Astrocyte (in vitro differentiated cells and primary cell): ENCODE results near the gene TMEM165. TPM values are rescaled to one million over a fixed set of nuclear protein-coding genes. Genes with fewer than 3 reads are reported as not detected.
A peak's percentile ranks its signal among the peaks of the same experiment; 100 is the strongest.

Experiments
- DNase-seq: peaks from one replicate; pipeline ENCODE4 v3.0.0-alpha.2; 2010; ENCODE audit warnings: low read depth
- FAIRE-seq: peaks from 2 replicates; lab custom pipeline; 2011; peaks lifted over from hg19 to GRCh38; lab: Jason Lieb, UNC
- H2AFZ ChIP-seq: 2 replicates; pipeline ENCODE4 v1.6.0; 2012; ENCODE audit warnings: low read depth, low read length, inconsistent platforms
- H3K27ac ChIP-seq: 2 replicates; pipeline ENCODE4 v1.5.1; 2011; ENCODE audit warnings: low read depth, low read length, inconsistent platforms
- H3K27me3 ChIP-seq: 2 replicates; pipeline ENCODE4 v1.6.0; 2011; ENCODE audit warnings: low read length, inconsistent platforms; ENCODE audit not compliant: insufficient read depth
- H3K36me3 ChIP-seq: 2 replicates; pipeline ENCODE4 v1.5.1; 2011; ENCODE audit warnings: low read length, inconsistent platforms; ENCODE audit not compliant: insufficient read depth
- H3K4me1 ChIP-seq: 2 replicates; pipeline ENCODE4 v1.5.1; 2011; ENCODE audit warnings: low read length, inconsistent platforms; ENCODE audit not compliant: insufficient read depth
- H3K4me2 ChIP-seq: 2 replicates; pipeline ENCODE4 v1.6.0; 2012; ENCODE audit warnings: low read length, inconsistent platforms
- H3K4me3 ChIP-seq: 2 replicates; pipeline ENCODE4 v1.5.1; 2011; ENCODE audit warnings: low read depth, mild to moderate bottlenecking, low read length, inconsistent platforms; ENCODE audit not compliant: insufficient read depth
- H3K79me2 ChIP-seq: 2 replicates; pipeline ENCODE4 v1.6.0; 2012; ENCODE audit warnings: mild to moderate bottlenecking, low read length, inconsistent platforms; ENCODE audit not compliant: insufficient read depth
- H3K9ac ChIP-seq: 2 replicates; pipeline ENCODE4 v1.6.0; 2012; ENCODE audit warnings: mild to moderate bottlenecking, low read length, inconsistent platforms
- H3K9me3 ChIP-seq: 2 replicates; pipeline ENCODE4 v1.5.1; 2012; ENCODE audit warnings: low read depth, mild to moderate bottlenecking, low read length, inconsistent platforms; ENCODE audit not compliant: insufficient read depth
- H4K20me1 ChIP-seq: 2 replicates; pipeline ENCODE4 v1.6.0; 2012; ENCODE audit warnings: low read length, inconsistent platforms; ENCODE audit not compliant: insufficient read depth
- H3K27ac Mint-ChIP-seq: one replicate; pipeline ENCODE4 v1.8.0; 2021; ENCODE audit warnings: mild to moderate bottlenecking, mixed read lengths; ENCODE audit not compliant: unreplicated experiment
- H3K27me3 Mint-ChIP-seq: one replicate; pipeline ENCODE4 v1.8.0; 2021; ENCODE audit warnings: low read depth, mixed read lengths; ENCODE audit not compliant: unreplicated experiment
- H3K36me3 Mint-ChIP-seq: one replicate; pipeline ENCODE4 v1.8.0; 2021; ENCODE audit warnings: low read depth, mixed read lengths; ENCODE audit not compliant: unreplicated experiment
- H3K4me1 Mint-ChIP-seq: one replicate; pipeline ENCODE4 v1.8.0; 2021; ENCODE audit warnings: low read depth, mixed read lengths; ENCODE audit not compliant: unreplicated experiment
- H3K4me3 Mint-ChIP-seq: one replicate; pipeline ENCODE4 v1.8.0; 2021; ENCODE audit warnings: mild to moderate bottlenecking, moderate library complexity, mixed read lengths; ENCODE audit not compliant: unreplicated experiment
- H3K9me3 Mint-ChIP-seq: one replicate; pipeline ENCODE4 v1.8.0; 2021; ENCODE audit warnings: mild to moderate bottlenecking, mixed read lengths; ENCODE audit not compliant: unreplicated experiment
- EZH2 ChIP-seq: IDR thresholded peaks from 2 replicates; pipeline ENCODE4 v1.6.1; 2012; ENCODE audit warnings: mild to moderate bottlenecking, low read length, inconsistent platforms; ENCODE audit not compliant: insufficient read depth
- total RNA-seq: library from RNA; stranded (reverse); gene quantifications from 2 replicates; pipeline ENCODE4 v1.2.1, GENCODE V29; 2021
- TF ChIP-seq, protein P1 (sequence below): IDR thresholded peaks from 2 replicates; pipeline ENCODE4 v1.5.1; 2011; ENCODE audit warnings: low read depth, mild to moderate bottlenecking, inconsistent platforms, low read length, moderate library complexity; ENCODE audit not compliant: insufficient read depth

Gene TMEM165
- total RNA-seq, 1 donor from 2014 or later, result 130 TPM

DNA sequence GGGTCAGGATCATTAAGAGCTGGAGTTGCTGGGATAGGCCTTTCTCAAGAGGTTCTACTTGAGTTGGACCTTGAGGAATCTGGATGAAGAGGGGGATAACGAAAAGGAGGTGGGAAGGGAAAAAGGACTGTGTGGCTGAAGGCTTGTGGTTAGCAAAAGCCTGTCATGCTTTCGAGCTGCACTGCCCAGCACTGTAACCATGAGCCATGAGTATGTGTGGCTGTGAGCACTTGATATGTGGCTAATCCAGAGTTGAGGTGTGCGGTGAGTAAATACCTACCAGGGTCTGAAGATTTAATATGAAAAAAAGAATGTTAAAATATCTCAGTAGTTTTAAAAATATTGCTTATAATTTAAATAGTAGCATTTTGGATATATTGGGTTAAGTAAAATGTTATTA is 11.4 kb downstream of the TMEM165 start:
- DNase-seq, result peak; percentile 34
- Histone ChIP-seq H4K20me1 (peaks cover 87% of the 10 kb centered on the region), H3K27me3 (no peaks in the 10 kb centered on the region), H3K79me2 (peaks cover 98% of the 10 kb centered on the region), H3K4me2 (no peak overlapping the region), H3K4me3 (no peak overlapping the region), H3K9ac (no peak overlapping the region), H3K27ac (no peak overlapping the region), H3K4me1 (peaks cover 14% of the 10 kb centered on the region), H2AFZ (no peak overlapping the region), H3K9me3 (no peaks in the 10 kb centered on the region), H3K36me3 (peaks cover 46% of the 10 kb centered on the region)
- peaks cover 42% of the 10 kb centered on the region for H3K4me1 Mint-ChIP-seq
- H3K4me3 Mint-ChIP-seq, result peak overlapping the region; percentile 72
- no peaks in the 10 kb centered on the region for H3K9me3 Mint-ChIP-seq
- no peak for TF ChIP-seq EZH2
- TF ChIP-seq, protein P1, sequence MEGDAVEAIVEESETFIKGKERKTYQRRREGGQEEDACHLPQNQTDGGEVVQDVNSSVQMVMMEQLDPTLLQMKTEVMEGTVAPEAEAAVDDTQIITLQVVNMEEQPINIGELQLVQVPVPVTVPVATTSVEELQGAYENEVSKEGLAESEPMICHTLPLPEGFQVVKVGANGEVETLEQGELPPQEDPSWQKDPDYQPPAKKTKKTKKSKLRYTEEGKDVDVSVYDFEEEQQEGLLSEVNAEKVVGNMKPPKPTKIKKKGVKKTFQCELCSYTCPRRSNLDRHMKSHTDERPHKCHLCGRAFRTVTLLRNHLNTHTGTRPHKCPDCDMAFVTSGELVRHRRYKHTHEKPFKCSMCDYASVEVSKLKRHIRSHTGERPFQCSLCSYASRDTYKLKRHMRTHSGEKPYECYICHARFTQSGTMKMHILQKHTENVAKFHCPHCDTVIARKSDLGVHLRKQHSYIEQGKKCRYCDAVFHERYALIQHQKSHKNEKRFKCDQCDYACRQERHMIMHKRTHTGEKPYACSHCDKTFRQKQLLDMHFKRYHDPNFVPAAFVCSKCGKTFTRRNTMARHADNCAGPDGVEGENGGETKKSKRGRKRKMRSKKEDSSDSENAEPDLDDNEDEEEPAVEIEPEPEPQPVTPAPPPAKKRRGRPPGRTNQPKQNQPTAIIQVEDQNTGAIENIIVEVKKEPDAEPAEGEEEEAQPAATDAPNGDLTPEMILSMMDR, result no peak
- H3K36me3 Mint-ChIP-seq, result peaks cover 19% of the 10 kb centered on the region
- H3K27ac Mint-ChIP-seq, result peak overlapping the region; percentile 36
- no peak for FAIRE-seq
- H3K27me3 Mint-ChIP-seq, result no peaks in the 10 kb centered on the region

- Histone ChIP-seq H3K27ac (no peak overlapping the region), H3K4me2 (no peak overlapping the region), H3K9ac (no peak overlapping the region), H3K4me1 (peaks cover 14% of the 10 kb centered on the region), H3K79me2 (peaks cover 99% of the 10 kb centered on the region), H3K4me3 (no peak overlapping the region), H3K9me3 (no peaks in the 10 kb centered on the region), H3K36me3 (peaks cover 46% of the 10 kb centered on the region), H4K20me1 (peaks cover 87% of the 10 kb centered on the region), H3K27me3 (no peaks in the 10 kb centered on the region), H2AFZ (no peak overlapping the region)
- Mint-ChIP-seq H3K27ac (no peak overlapping the region), H3K27me3 (no peaks in the 10 kb centered on the region), H3K36me3 (peaks cover 19% of the 10 kb centered on the region), H3K9me3 (no peaks in the 10 kb centered on the region), H3K4me1 (peaks cover 42% of the 10 kb centered on the region), H3K4me3 (no peak overlapping the region)
- TF ChIP-seq, protein P1, result no peak
- TF ChIP-seq EZH2, result no peak
- DNase-seq, result no peak
- FAIRE-seq, result no peak
Observed at GRCh38 chr4:55407764-55408163, 12.0 kb downstream of the TMEM165 start.

DNA sequence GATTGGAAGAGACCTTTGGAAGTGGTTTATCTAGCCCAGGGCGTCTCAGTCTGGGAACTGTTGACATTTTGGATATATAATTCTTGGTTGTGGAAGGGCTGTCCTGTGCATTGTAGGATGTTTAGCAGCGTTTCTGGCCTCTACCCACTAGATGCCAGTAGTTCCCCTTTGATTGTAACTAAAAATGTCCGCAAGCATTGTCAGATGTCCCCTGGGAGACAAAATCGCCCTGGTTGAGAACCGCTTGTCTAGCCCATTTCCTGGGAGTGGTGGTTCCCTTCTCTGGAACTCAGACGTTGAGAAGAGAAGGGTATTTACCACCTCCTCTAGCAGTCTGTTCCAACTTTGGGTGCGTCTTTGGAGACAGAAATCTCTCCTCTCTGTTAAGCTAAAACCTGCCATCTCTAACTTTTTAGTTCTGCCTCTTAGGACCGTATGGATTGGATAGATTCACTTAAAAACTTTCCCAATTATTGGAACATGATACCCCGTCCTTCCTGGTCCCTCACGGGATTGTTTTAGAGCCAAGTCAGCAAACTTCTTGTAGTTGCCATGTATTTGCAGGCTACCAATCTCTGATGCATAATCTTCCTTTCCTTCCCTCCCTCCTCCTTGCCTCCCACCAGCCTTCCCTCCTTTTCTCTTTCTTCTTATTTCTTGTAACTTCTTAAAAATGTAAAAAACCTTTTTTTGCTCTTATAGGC is 13.9 kb downstream of the TMEM165 start:
- no peak for TF ChIP-seq EZH2
- TF ChIP-seq, protein P1, result peak; percentile 32
- peaks cover 99% of the 10 kb centered on the region for H3K79me2 ChIP-seq
- Mint-ChIP-seq H3K36me3 (peaks cover 12% of the 10 kb centered on the region), H3K27me3 (no peaks in the 10 kb centered on the region), H3K9me3 (no peaks in the 10 kb centered on the region), H3K4me1 (peaks cover 37% of the 10 kb centered on the region), H3K4me3 (peak overlapping the region; percentile 31), H3K27ac (peak overlapping the region; percentile 78)
- no peaks in the 10 kb centered on the region for H3K27me3 ChIP-seq
- H3K36me3 ChIP-seq, result peaks cover 32% of the 10 kb centered on the region
- peaks cover 83% of the 10 kb centered on the region for H4K20me1 ChIP-seq
- peak overlapping the region; percentile 50 for H3K9ac ChIP-seq
- peak overlapping the region; percentile 67 for H3K4me2 ChIP-seq
- H3K9me3 ChIP-seq, result no peaks in the 10 kb centered on the region
- H3K27ac ChIP-seq, result peak overlapping the region; percentile 40
- H3K4me1 ChIP-seq, result peaks cover 14% of the 10 kb centered on the region
- H2AFZ ChIP-seq, result no peak overlapping the region
- DNase-seq, result no peak
- H3K4me3 ChIP-seq, result no peak overlapping the region
- no peak for FAIRE-seq
